GM19452 (cell line): Measurements from ENCODE around the gene CDH4.
"Not testable (repeated sequence)": the region's sequence is repeated elsewhere in the genome, so short reads cannot be mapped to it uniquely, and the experiment has no call there.

Source experiments
- ATAC-seq: cut with Tn5 transposase; IDR thresholded peaks from one replicate; pipeline ENCODE4 v1.9.1; 2021; ENCODE audit not compliant: unreplicated experiment

The CDH4 gene

DNA sequence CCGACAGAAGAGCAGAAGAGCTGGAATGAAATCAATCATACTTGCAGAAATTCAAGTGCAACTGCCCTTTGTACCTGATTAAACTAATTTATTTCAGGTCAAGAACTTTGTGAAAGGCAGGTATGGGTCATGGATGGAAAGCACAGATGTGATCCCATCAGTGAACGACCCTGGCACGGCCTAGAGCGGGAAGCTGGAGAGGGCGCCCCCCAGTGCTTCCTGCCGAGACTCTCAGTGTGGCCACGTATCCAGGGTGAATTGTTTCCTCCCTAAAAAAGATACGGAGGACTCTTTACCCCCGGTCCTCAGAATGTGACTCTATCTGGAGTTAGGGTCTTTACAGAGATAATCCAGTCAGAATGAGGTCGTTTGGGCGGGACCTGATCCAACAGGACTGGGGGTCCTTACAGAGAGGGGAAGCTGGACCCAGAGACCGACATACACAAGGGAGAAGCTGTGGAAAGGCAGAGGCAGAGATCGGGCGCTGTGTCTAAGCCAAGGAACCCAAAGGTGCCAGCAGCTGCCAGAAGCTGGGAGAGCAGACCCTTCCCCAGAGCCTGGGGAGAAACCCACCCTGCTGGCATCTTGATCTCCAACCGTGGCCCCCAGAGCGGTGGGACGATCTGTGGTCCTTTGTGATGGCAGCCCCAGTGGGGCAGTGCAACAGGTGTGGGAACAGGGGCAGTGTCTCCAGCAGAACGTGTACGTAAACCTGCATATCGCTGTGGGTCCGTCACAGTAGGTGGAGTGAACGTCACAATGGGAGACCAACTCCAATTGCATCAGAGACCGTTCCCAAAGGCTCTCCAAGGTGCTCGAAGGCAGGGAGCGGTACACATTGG lies 721.7 kb downstream of the CDH4 start:
- no peak for ATAC-seq

DNA sequence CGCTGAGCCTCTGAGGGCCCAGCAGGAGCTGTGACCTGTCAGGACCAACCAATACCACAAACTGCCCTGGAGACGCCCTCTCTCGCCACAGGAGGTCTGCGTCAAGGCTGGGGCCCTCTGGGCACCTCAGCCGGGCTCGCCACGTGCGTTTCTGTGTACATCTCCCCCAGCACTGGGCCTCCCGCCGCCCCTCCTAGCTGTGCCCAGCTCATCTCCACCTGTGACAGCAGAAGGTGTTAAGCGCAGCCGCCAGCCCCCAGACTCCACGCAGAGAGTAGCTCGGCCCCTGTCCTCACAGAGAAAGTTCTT lies 722.2 kb downstream of the CDH4 start:
- ATAC-seq, result no peak

DNA sequence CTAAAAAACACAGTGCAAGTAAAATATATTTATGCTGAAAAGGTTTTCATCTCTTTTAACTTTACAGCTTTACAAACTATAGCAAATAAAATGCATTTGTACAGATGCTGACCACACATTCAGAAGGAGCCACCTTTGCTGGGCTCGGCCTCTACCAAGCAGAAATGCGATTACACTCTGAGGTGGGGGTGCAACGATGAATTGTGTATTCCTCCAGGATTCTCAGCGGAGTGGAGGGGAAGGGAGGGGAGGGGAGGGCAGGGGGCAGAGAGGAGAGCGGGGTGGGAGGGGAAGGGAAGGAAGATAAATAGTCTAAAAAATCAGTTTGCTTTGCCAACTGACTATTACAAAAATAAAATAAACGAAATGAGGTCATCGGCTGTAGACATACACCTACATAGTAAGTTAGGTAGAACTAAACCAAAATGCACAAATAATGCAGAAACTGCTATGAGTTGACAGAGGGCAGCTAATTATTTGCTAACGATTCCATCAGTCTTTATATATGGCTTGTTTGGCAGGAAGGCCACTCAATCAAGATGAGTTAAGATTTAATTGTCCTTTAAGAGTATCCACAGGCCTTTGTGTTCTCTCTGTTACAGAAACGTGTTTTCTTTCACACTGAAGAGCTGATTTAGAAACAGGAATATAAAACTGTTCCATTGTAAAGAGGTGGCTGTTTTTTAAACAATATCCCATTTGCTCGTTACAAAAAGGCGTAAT lies 723.5 kb downstream of the CDH4 start:
- ATAC-seq, result no peak

DNA sequence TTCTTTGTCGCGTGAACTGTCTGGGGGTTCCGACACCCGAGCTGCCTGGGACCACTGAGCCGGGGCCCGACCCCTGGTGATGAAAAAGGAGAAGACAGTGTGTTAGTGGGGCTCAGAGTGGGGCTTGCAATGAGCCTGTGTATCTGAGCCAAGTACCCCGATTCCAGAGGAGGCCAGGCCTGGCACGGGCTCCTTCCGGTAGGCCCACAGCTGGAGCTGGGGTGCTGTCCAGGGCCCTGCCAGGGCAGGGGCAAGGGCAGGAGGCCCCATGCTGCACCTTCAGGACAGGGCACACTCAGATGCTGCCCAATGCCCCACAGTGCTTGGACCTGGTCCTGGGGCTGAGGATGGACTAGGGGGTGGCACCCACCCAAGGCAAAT lies 724.2 kb downstream of the CDH4 start:
- no peak for ATAC-seq

DNA sequence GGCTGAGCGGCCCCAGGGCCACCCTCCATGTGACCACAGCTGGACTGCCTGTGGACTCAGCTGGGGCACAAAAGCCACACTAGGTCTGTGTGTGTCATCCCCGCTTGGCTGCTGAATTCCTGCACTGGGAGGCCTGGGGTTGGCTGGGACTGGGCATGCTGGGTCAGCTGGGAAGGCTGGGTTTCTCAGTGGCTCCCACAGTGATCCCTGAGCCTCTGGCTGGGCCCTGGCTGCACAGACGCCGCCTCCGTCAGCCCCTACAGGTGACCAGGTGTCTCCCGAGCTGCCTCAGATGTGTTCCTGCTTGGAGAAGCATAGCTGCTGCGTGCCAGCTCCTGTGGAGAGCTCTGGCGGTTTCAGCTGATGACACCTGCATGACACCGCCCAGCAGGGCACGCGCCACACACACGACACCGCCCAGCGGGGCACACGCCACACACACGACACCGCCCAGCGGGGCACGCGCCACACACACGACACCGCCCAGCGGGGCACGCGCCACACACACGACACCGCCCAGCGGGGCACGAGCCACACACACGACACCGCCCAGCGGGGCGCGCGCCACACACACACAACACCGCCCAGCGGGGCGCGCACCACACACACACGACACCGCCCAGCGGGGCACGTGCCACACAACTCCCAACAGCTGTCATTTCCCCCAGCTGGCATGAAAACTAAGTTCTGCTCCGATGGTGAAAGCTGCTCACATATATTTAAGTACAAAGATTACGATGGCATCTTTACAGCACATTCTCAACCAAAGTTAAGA lies 724.8 kb downstream of the CDH4 start:
- ATAC-seq, result no peak

DNA sequence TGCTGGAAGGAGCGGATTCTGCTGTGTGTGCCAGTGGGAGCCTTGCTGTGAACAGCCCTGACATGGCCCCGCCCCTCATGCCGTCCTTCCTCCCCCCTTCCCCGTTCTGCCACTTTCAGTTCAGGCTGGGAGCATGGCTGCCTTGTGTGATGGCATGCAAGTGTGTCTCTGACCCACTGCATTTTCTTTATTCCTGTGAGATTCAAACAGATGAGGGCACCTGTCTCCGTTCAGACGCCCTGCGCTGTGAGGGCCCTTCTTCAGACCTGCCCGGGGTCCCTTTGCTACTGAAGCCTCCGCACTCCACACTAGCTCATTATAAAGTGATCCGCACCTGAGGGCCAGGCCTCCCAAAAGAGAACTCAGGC lies 725.3 kb downstream of the CDH4 start:
- ATAC-seq, result no peak

DNA sequence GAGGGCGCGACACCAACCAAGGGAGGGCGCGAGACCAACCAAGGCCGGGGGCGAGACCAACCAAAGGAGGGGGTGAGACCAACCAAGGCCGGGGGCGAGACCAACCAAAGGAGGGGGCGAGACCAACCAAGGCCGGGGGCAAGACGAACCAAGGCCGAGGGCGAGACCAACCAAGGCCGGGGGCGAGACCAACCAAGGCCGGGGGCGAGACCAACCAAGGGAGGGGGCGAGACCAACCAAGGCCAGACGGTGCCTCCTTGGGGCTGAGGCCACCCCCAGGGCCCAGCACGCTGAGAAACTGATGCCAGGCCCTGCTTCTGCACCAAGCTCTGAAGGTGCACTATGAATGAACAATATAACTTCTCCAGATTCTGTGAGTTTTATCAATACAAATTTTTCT lies 726.4 kb downstream of the CDH4 start:
- no peak for ATAC-seq

DNA sequence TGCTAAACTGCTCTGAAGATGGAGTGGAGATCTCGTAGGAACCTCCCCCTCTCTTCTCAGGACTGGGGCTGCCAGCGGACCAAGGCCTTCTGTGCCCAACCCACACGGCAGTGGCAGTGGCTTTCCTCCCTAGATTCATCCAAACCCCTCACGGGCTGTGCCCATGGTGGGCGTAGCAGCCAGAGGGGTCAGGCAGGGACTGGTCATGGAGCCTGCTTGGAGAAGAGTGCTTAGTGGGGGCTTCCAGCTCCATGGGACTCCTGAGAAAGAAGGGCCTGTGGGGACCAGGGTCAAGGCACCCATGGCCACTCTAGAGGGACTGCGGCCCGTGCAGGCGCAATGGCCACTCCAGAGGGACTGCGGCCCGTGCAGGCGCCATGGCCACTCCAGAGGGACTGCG lies 727.0 kb downstream of the CDH4 start:
- no peak for ATAC-seq

DNA sequence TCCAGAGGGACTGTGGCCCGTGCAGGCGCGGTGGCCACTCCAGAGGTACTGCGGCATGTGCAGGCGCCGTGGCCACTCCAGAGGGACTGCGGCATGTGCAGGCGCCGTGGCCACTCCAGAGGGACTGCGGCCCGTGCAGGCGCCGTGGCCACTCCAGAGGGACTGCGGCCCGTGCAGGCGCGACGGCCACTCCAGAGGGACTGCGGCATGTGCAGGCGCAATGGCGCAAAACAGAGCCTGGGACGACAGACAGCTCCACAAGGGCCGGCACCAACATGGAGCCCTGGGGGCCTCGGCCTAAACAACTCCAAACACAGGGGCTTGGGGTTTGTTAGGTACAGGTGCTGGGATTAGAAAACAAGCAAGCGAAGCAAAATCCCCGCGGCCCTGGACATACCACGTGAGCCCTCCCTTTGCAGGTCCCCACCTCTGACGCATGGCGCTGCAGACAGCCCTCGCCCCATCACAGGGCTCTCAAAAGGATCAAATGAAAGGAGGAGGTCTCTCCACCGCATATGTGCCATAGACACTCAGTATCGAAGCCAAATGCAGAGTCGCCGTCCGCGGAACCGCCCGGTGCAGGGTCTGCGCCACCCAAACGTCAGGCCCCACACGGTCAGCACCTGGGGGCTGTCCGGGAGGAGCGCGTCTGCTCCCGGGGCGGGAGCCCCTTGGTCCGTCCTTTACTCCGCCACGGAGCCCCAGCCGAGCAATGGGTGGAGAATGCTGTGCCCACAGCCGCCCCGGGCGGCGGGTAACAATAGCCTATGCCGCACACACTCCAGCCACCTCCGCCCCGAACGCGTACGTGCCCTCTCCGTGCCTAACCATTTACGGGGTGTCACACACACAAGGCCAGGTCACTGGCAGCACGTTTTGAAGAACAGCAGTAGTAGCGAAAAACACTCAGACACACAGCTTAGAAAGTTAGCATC lies 727.9 kb downstream of the CDH4 start:
- no peak for ATAC-seq

DNA sequence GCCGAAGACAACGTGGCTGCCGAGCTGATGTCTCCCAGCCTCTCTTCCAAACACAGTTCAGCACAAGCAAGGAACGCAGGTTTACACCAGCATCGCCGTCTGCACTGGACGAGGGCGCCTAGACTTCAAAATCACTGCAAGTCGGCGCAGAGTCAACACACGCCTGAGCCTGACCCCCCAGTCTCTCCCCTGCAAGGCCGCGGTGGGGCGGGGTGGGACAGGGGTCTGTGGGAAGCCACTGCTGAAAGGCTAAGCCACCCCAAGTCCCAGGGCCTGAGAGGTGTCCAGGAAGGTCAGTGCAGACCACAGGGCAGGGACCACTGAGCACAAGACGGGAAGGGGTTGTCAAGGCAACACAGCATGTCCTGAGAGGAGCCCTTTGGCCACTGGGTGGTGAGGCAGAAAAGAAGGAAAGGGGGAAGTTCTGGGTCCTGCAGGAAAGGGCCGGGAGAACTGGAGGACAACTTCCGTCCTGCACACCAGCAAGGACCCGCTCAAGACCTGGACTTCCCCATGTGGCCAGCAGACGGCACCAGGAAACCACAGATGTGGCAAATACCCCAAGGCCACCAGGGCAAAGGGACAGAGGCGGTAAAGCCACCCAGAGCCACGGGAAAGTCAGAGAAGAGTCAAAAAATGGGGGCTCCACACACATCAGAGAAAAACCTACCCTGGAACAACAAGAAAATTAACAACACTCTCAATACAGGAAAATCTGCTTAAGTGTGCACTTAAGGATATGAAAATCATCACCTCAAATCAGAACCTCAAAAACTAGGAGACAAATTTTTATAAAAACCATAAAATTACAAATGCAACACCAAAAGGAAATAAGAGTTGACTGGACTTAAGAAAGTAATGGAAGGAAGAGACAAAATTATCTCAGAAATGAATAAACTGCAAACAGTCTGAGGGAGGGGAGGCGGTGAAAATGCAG lies 728.9 kb downstream of the CDH4 start:
- no peak for ATAC-seq

DNA sequence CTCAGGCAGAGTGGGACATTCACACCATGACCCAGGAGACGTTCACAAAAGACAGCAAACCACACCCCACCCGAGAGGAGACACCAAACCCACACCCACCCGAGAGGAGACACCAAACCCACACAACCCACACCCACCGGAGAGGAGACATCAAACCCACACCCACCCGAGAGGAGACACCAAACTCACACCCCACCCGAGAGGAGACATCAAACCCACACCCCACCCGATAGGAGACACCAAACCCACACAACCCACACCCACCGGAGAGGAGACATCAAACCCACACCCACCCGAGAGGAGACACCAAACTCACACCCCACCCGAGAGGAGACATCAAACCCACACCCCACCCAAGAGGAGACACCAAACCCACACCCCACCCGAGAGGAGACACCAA lies 729.6 kb downstream of the CDH4 start:
- not testable (repeated sequence) for ATAC-seq

DNA sequence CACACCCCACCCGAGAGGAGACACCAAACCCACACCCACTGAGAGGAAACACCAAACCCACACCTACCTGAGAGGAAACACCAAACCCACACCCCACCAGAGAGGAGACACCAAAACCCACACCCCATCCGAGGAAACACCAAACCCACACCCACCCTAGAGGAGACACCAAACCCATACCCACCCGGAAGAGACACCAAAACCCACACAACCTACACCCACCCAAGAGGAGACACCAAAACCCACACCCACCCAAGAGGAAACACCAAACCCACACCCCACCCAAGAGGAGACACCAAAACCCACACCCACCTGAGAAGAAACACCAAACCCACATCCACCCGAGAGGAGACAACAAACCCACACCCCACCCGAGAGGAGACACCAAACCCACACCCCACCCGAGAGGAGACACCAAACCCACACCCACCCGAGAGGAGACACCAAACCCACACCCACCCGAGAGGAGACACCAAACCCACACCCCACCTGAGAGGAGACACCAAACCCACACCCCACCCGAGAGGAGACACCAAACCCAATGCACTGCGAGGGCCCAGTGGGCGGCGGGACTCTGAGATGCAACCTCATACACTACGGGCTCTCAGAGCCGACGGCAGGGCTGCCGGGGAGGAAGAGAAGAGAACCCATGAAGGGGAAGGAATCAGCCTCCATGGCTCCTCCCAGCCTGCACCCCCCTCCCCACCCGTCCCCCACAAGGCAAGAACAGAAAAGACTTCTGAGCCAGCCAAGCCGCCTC lies 730.3 kb downstream of the CDH4 start:
- ATAC-seq, result no peak

DNA sequence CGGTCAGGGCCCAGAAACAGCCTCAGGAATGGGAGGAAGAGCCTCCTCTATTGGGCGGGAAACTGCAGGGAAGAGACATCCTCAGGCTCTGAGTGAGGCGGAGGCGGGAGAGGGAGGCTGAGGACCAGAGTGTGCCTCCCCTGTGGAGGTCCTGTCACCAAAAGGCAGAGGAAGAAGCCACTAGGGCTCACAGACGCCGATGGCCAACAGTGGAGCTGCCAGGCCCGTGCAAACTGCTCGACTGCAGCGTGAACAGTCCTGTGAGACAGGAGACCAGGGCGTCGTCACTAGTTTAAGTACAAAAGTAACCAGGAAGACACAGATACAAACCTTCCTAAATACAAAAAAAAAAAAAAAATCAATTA lies 730.9 kb downstream of the CDH4 start:
- no peak for ATAC-seq

DNA sequence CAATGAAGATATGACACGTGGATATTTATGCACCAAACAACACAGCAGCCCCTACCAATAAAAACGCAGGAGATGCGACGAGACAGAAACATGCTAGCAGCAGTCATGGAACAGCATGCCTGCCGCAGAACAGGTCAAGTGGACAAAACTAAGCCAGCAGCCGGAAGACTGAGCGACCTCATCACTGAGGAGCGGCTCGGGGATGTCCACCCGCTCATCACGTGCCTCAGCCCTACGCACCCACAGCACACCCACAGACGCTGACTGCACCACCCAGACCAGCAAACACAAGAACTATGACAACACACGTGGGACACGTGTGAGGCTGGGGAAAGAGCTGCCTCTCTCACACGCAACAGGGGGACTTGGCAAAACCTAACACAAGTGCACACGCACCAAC lies 731.9 kb downstream of the CDH4 start:
- no peak for ATAC-seq

DNA sequence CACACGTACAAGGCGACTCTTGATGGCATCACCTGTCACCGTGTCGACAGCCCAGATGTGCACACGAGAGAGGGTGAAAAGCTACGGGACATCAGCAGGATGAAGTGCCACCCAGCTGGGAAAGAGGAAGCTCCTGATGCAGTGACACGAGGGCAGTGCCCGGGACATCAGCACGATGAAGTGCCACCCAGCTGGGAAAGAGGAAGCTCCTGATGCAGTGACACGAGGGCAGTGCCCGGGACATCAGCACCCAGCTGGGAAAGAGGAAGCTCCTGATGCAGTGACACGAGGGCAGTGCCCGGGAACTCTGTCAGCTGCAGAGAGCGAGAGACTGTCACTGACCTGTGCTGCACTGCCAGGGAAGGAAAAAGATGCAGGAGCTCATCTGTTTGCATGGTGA lies 732.4 kb downstream of the CDH4 start:
- not testable (repeated sequence) for ATAC-seq

DNA sequence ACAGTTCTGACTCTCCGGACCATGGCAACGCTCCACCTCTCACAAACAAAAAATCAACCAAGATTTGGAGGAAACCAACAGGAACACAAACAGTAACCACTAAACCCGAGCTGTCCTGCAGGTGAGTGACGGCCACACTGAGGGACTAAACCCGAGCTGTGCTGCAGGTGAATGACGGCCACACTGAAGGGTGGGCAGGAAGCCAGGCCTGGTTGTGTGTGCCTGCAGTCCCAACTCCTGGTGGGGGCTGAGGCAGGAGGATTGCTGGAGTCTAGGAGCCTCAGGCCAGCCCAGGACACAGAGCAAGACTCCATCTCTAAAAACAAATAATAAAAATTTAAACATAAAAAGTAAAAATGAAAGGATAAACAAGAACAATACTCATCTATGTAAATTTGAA lies 733.0 kb downstream of the CDH4 start:
- ATAC-seq, result no peak

DNA sequence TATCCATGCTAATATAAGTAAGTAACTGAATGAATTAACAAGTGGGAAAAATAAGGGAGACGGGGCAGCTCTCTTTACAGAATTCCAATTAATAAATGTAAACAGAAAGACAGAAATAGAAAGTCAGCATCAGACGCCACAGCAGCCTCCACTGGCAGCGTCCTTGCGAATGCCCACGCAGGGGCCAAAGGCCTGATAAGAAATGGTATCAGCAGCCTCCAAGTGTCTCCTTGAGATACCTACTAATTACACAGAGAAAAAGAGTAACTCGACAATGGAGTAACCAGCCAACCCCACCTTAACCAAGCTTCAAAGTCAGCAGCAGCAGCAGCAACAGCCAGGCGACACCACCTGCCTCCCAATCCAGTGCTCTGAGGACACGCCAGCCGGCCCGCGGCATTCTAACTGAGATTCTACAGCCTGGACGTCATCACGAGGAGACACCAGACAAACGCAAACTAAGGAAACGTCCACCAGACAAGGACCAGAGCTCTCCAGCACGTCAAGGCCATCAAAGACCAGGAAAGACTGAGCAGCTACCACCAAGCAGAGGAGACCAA lies 734.8 kb downstream of the CDH4 start:
- ATAC-seq, result no peak

DNA sequence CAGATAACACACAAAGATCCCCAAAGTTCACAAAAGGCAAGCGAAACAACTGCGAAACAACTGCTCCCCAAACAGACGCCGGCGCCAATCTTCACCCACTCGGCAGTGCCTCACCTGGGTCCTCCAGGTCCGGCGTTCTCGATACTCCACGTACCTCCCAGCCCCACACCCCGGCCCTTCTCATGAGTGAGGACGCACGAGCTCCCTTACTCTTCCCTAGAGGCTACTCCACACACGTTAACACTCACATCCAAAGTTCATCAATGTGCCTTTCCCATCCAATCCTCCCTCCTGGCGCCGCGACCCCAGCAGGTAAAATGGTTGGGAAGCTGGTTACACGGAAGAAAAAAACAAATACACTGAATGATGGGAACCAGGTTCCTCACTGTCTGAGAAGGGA lies 736.6 kb downstream of the CDH4 start:
- ATAC-seq, result no peak

DNA sequence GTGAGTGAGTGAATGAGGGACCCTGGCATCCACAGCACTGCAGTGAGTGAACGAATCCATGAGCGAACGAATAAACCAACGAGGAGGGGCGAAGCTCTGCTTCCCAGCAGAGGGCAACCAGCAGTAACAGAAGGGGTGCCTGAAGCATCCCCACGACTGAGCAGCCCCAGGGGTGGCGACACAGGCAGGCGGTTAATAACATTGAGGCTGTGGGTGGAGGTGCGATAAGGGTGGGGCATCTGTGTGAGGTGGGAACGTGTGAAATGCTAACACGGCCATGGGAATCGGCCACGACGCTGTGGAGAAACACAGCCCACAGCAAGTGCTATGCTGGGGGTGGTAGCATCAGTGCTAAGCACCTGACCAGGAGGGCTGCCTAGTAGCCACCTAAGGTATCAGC lies 737.7 kb downstream of the CDH4 start:
- no peak for ATAC-seq
